ENCODE results near the gene PLB1. TPM values are rescaled to one million over a fixed set of nuclear protein-coding genes. Genes with fewer than 3 reads are reported as not detected.

PLB1 gene
- total RNA-seq, 1 donor from 2014 or later = 2.4 TPM

Small RNA genes lying within 50 kb of the gene (small RNA-seq; reads per million reads assigned to genes)
- gene RNA5SP89 (ENCODE audit: low replicate concordance) (not detected), gene SNRPGP7 (ENCODE audit: low replicate concordance) (not detected)

Other genes with a start within 250 kb of the PLB1 start
- 66.4 TPM for gene FOSL2, start 103.2 kb upstream of the PLB1 start, total RNA-seq